Measurements from ENCODE around the gene SPATA31A1.
"Not testable (repeated sequence)": the region's sequence is repeated elsewhere in the genome, so short reads cannot be mapped to it uniquely, and the experiment has no call there.

The SPATA31A1 gene

DNA sequence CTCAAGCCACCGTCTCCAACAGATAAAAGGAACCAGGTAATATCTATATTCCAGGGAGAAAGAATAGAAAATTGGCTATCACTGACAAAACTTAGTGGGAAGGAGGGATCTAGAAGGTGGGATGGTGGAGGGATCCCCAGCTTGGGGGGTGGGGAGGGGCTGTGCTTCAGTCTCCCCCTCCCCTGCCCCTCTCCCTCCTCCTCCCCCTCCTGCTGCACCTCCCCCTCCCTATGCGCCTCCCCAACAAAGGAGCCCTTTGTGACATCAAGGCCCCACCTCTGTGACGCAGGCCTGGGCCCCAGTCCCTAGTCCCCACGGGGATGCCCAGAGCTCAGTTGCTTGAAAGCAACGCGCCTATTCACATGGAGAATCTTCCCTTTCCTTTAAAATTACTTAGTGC is at the start of gene SPATA31A1:
Gene SPATA31A1 (plus strand): TSS at position 301 of the 400 bp plus-strand sequence. CDS start 62 bp downstream, at position 363.
- not testable (repeated sequence) for DNase-seq (ENCODE audit: low read depth)

GRCh38 chr9:39407261-39408204 is 52.1 kb downstream of the SPATA31A1 start:
- DNase-seq (ENCODE audit: low read depth) = not testable (repeated sequence)

DNA sequence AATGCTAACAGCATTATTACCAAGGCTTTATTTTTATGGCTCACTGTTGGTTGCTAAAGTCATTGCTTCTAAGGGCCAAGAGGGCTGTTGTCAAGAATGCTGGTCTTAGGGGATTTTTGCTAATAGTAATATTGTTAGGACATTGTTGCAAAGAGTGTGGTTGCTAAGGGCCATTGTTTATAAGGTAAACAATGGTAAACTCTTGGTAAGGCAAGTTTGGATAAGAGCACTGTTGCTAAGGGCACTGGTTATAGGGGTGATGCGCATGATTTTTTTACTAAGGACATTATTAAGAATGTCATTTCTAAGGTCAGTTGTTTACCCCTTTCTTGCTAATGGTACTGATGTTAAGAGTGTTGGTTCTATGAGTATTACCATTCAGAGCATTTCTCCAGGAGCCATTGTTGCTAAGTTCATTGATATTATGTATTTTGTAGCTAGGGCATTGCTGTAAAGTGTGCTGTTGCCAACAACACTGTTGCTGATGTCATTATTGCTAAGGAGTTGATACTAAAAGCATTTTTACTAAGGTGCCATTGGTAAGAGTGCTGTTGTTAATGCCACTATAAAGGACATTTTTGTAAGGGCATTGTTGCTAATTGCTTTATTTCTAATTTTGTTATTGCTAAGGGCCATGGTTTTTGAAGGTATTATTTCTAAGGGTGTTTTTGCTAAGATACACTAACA is 55.9 kb downstream of the SPATA31A1 start:
- DNase-seq (ENCODE audit: low read depth) = not testable (repeated sequence)
